Mammary epithelial cell (primary cell): ENCODE measurements around the gene RACGAP1.

Source experiments
- CTCF ChIP-seq, 2 donors: IDR thresholded peaks in 1 of 2; conservative IDR thresholded peaks in 1 of 2; 2 replicates each; pipeline ENCODE4 v1.5.1; 2011 to 2012; ENCODE audit warnings: inconsistent platforms in 2 of 2, low read length in 2 of 2, mild to moderate bottlenecking in 2 of 2, control low read depth in 1 of 2, low read depth in 1 of 2; ENCODE audit not compliant: insufficient read depth in 1 of 2; ENCODE audit errors: extremely low read depth in 1 of 2
- EZH2 ChIP-seq: IDR thresholded peaks from 2 replicates; pipeline ENCODE4 v1.6.1; 2012; ENCODE audit warnings: low read length, inconsistent platforms, borderline replicate concordance

DNA sequence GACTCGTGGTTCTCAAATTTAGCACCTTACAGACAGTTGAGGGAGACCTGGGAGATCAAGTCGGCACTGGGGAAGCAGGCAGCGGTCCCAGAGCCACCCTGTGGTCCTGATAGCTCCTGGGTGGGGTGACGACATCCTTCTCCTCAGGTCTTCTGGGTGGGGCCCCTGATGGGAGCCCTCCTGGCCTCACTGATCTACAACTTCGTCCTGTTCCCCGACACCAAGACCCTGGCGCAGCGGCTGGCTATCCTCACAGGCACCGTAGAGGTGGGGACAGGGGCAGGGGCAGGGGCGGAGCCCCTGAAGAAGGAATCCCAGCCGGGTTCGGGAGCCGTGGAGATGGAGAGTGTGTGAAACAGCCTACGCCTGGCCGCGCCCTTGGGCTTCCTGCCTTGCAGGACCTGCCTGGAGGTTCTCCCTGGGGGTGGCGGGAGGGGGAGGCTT, 50.0 kb downstream of the RACGAP1 start:
- TF ChIP-seq CTCF (conservative IDR thresholded peaks at IDR 0.05 in 1 of 2, IDR thresholded peaks at IDR 0.05 in 1 of 2; ENCODE audit: extremely low read depth in 1 of 2, insufficient read depth in 1 of 2, low read depth in 1 of 2, low read length in 2 of 2): no peak
- no peak for TF ChIP-seq EZH2
